H1 (cell line): ENCODE measurements around the gene TMEM245. TPM values are rescaled to one million over a fixed set of nuclear protein-coding genes. Genes with fewer than 3 reads are reported as not detected.

Source experiments
- CTCF ChIA-PET: fragments of 300-600 bp; sonication (Branson Sonifier 250); formaldehyde crosslinking; loops from one replicate; lab custom pipeline; 2021; ENCODE audit not compliant: partially characterized antibody; lab: Charles Lee
- POLR2A ChIA-PET: fragments of 300-600 bp; sonication (Branson Sonifier 250); formaldehyde crosslinking; loops from one replicate; lab custom pipeline; 2021; ENCODE audit warnings: inconsistent platforms; ENCODE audit not compliant: partially characterized antibody; lab: Charles Lee
- DNase-seq, 2 experiments: peaks; one replicate each; pipeline versions ENCODE4 v3.0.0 to v3.0.0-alpha.2; 2010 to 2022; ENCODE audit warnings: low spot score in 2 of 2, low read depth in 1 of 2, mixed read lengths in 1 of 2
- FAIRE-seq: peaks from 2 replicates; lab custom pipeline; 2011; peaks lifted over from hg19 to GRCh38; lab: Jason Lieb, UNC
- H2AFZ ChIP-seq: 2 replicates; pipeline ENCODE4 v1.8.1; 2012; ENCODE audit warnings: low read length, inconsistent platforms
- H2AK5ac ChIP-seq: 2 replicates; pipeline ENCODE4 v1.6.1; 2013; ENCODE audit warnings: low read depth, low read length
- H2BK120ac ChIP-seq: replicated peaks from 2 replicates; pipeline ENCODE3; 2013; ENCODE audit warnings: low read depth, low read length, inconsistent platforms
- H2BK12ac ChIP-seq: 2 replicates; pipeline ENCODE4 v1.6.1; 2013; ENCODE audit warnings: low read depth, low read length
- H2BK15ac ChIP-seq: 2 replicates; pipeline ENCODE4 v1.6.1; 2013; ENCODE audit warnings: low read length
- H2BK20ac ChIP-seq: 2 replicates; pipeline ENCODE4 v1.6.1; 2013; ENCODE audit warnings: low read length
- H2BK5ac ChIP-seq: 2 replicates; pipeline ENCODE4 v1.6.1; 2013; ENCODE audit warnings: low read depth, low read length
- H3K14ac ChIP-seq: 2 replicates; pipeline ENCODE4 v1.6.1; 2013; ENCODE audit warnings: inconsistent platforms; ENCODE audit not compliant: insufficient read length
- H3K18ac ChIP-seq: 2 replicates; pipeline ENCODE4 v1.6.1; 2013; ENCODE audit warnings: low read length; ENCODE audit errors: extremely low read depth
- H3K23ac ChIP-seq: 2 replicates; pipeline ENCODE4 v1.6.1; 2013; ENCODE audit warnings: inconsistent platforms; ENCODE audit not compliant: insufficient read length
- H3K23me2 ChIP-seq: 2 replicates; pipeline ENCODE4 v1.6.1; 2013; ENCODE audit warnings: low read depth, low read length
- H3K27ac ChIP-seq: 2 replicates; pipeline ENCODE4 v1.6.1; 2011; ENCODE audit warnings: low read depth, low read length, inconsistent platforms
- H3K27me3 ChIP-seq, 4 experiments: replicated peaks in 1 of 4; 1 replicate in 1 of 4; 2 replicates in 3 of 4; pipeline versions ENCODE4 v1.6.1 to v1.8.1; 2011 to 2013; ENCODE audit warnings: low read length in 3 of 4, mild to moderate bottlenecking in 3 of 4, inconsistent platforms in 2 of 4, mixed read lengths in 2 of 4, moderate library complexity in 1 of 4; ENCODE audit not compliant: control insufficient read depth in 3 of 4, insufficient read depth in 3 of 4; ENCODE audit errors: extremely low read depth in 1 of 4
- H3K36me3 ChIP-seq, 4 experiments: 2 replicates each; pipeline versions ENCODE4 v1.6.1 to v1.8.1; 2011 to 2013; ENCODE audit warnings: mild to moderate bottlenecking in 4 of 4, low read length in 3 of 4, moderate library complexity in 2 of 4, control low read depth in 1 of 4, inconsistent platforms in 1 of 4; ENCODE audit not compliant: insufficient read depth in 4 of 4, control insufficient read depth in 2 of 4
- H3K4ac ChIP-seq: replicated peaks from 2 replicates; pipeline ENCODE3; 2013; ENCODE audit warnings: low read length, low read depth, mixed read lengths, inconsistent platforms; ENCODE audit not compliant: insufficient read length
- H3K4me1 ChIP-seq, 4 experiments: replicated peaks in 1 of 4; 1 replicate in 1 of 4; 2 replicates in 3 of 4; pipeline versions ENCODE4 v1.6.1 to v1.8.1; 2011 to 2013; ENCODE audit warnings: low read length in 3 of 4, inconsistent platforms in 2 of 4, mixed read lengths in 1 of 4; ENCODE audit not compliant: insufficient read depth in 4 of 4, control insufficient read depth in 3 of 4
- H3K4me2 ChIP-seq, 2 experiments: 2 replicates each; pipeline versions ENCODE4 v1.6.1 to v1.8.1; 2011 to 2013; ENCODE audit warnings: low read depth in 2 of 2, low read length in 2 of 2, control low read depth in 1 of 2, inconsistent platforms in 1 of 2, mild to moderate bottlenecking in 1 of 2; ENCODE audit not compliant: insufficient read depth in 1 of 2
- H3K4me3 ChIP-seq, 4 experiments: fragments of 200-600, 300-600 bp in 1 of 4; sonication (generic), shearing (Covaris generic), sonication (Bioruptor Twin) in 1 of 4; 2 replicates each; pipeline versions ENCODE4 v1.5.1 to v1.8.1; 2011 to 2016; ENCODE audit warnings: low read length in 4 of 4, low read depth in 3 of 4, control low read depth in 2 of 4, inconsistent platforms in 2 of 4, mild to moderate bottlenecking in 2 of 4, mixed read lengths in 1 of 4, moderate library complexity in 1 of 4; ENCODE audit not compliant: insufficient read depth in 2 of 4; ENCODE audit errors: extremely low read depth in 1 of 4
- H3K56ac ChIP-seq: replicated peaks from 2 replicates; pipeline ENCODE3; 2013; ENCODE audit warnings: low read depth, mild to moderate bottlenecking, mixed read lengths, low read length, inconsistent platforms; ENCODE audit not compliant: insufficient read length
- H3K79me1 ChIP-seq: 2 replicates; pipeline ENCODE4 v1.6.1; 2013; ENCODE audit warnings: low read depth, low read length, control low read depth
- H3K79me2 ChIP-seq, 2 experiments: 2 replicates each; pipeline versions ENCODE4 v1.6.1 to v1.8.1; 2012 to 2013; ENCODE audit warnings: low read length in 2 of 2, mild to moderate bottlenecking in 2 of 2, inconsistent platforms in 1 of 2; ENCODE audit not compliant: insufficient read depth in 2 of 2, control insufficient read depth in 1 of 2
- H3K9ac ChIP-seq, 4 experiments: replicated peaks in 1 of 4; 1 replicate in 1 of 4; 2 replicates in 3 of 4; pipeline versions ENCODE4 v1.6.1 to v1.8.1; 2011 to 2013; ENCODE audit warnings: low read depth in 3 of 4, low read length in 3 of 4, control low read depth in 2 of 4, mild to moderate bottlenecking in 2 of 4, moderate library complexity in 2 of 4, inconsistent platforms in 1 of 4; ENCODE audit errors: extremely low read depth in 1 of 4
- H3K9me3 ChIP-seq, 2 experiments: 2 replicates each; pipeline versions ENCODE4 v1.6.1 to v1.8.1; 2012 to 2013; ENCODE audit warnings: mild to moderate bottlenecking in 2 of 2, moderate library complexity in 2 of 2, control low read depth in 1 of 2, inconsistent platforms in 1 of 2, low read depth in 1 of 2, low read length in 1 of 2, mixed read lengths in 1 of 2; ENCODE audit not compliant: insufficient read depth in 2 of 2
- H4K20me1 ChIP-seq, 2 experiments: replicated peaks in 1 of 2; 2 replicates each; pipeline versions ENCODE3 to v1.8.1; 2011 to 2013; ENCODE audit warnings: inconsistent platforms in 2 of 2, low read length in 2 of 2, mild to moderate bottlenecking in 1 of 2; ENCODE audit not compliant: insufficient read depth in 2 of 2, control insufficient read depth in 1 of 2
- H4K5ac ChIP-seq: 2 replicates; pipeline ENCODE4 v1.6.1; 2013; ENCODE audit warnings: low read length, low read depth, mixed read lengths, inconsistent platforms; ENCODE audit not compliant: insufficient read length
- H4K8ac ChIP-seq: 2 replicates; pipeline ENCODE4 v1.8.0; 2013; ENCODE audit warnings: mild to moderate bottlenecking, moderate library complexity, low read length, inconsistent platforms; ENCODE audit not compliant: insufficient read depth; ENCODE audit errors: extremely low read depth
- H4K91ac ChIP-seq: replicated peaks from 2 replicates; pipeline ENCODE3; 2013; ENCODE audit warnings: low read length, mixed read lengths, inconsistent platforms; ENCODE audit not compliant: insufficient read length
- ASH2L ChIP-seq: fragments of 200-600, 300-600 bp; sonication (generic); IDR thresholded peaks from one replicate; pipeline ENCODE4 v1.7.1; 2017; ENCODE audit warnings: low read length
- BRCA1 ChIP-seq: IDR thresholded peaks from 2 replicates; pipeline ENCODE4 v1.6.1; 2012; ENCODE audit warnings: low read depth, low read length, improper control_type of control experiment
- EGR1 ChIP-seq: IDR thresholded peaks from 2 replicates; pipeline ENCODE4 v1.6.1; 2011; ENCODE audit warnings: low read depth, low read length, borderline replicate concordance
- HDAC2 ChIP-seq, 2 experiments: fragments of 300-600 bp in 1 of 2; sonication (generic) in 1 of 2; IDR thresholded peaks; 2 replicates each; pipeline ENCODE4 v1.6.1; 2011 to 2012; ENCODE audit warnings: low read depth in 2 of 2, low read length in 2 of 2, mild to moderate bottlenecking in 2 of 2, moderate library complexity in 2 of 2, borderline replicate concordance in 1 of 2, inconsistent platforms in 1 of 2
- MAFK ChIP-seq: IDR thresholded peaks from 2 replicates; pipeline ENCODE4 v1.6.1; 2012; ENCODE audit warnings: low read depth, mild to moderate bottlenecking, improper control_type of control experiment, low read length
- PHF8 ChIP-seq: fragments of 200-600 bp; sonication (generic); conservative IDR thresholded peaks from 2 replicates; pipeline ENCODE4 v1.7.1; 2012; ENCODE audit warnings: low read depth, mild to moderate bottlenecking, inconsistent platforms, low read length, moderate library complexity
- RNF2 ChIP-seq: fragments of 200-900, 300-1000 bp; sonication (generic); IDR thresholded peaks from 2 replicates; pipeline ENCODE4 v1.7.1; 2016; ENCODE audit warnings: borderline replicate concordance, low read depth, mild to moderate bottlenecking, antibody characterized with exemption, low read length; ENCODE audit not compliant: poor library complexity, severe bottlenecking; ENCODE audit errors: missing control alignments
- SRF ChIP-seq: IDR thresholded peaks from 2 replicates; pipeline ENCODE4 v1.6.1; 2011; ENCODE audit warnings: mild to moderate bottlenecking, low read depth, low read length, moderate library complexity
- WGBS, 2 experiments: shearing (Covaris generic) in 1 of 2; methylation state at CpG; one replicate each; pipeline versions ENCODE4 v1.1.6 to v1.1.7; 2013 to 2015; ENCODE audit warnings: low lambda C conversion rate in 2 of 2, mixed read lengths in 2 of 2, inconsistent platforms in 1 of 2, low coverage in 1 of 2, missing lambda C conversion rate in 1 of 2; ENCODE audit not compliant: insufficient replicate concordance in 2 of 2, insufficient coverage in 1 of 2, insufficient read length in 1 of 2; ENCODE audit errors: extremely low coverage in 1 of 2, missing lambda C conversion rate in 1 of 2; 5-methylcytosine and 5-hydroxymethylcytosine counted together
- polyA plus RNA-seq, 7 experiments: library from polyadenylated mRNA; depleted of rRNA in 3 of 7; stranded (reverse) in 5 of 7; unstranded in 2 of 7; fragments of >200 nt in 5 of 7; fragments of 200-250 nt in 2 of 7; gene quantifications; 1 replicate in 5 of 7; 2 replicates in 1 of 7; 4 replicates in 1 of 7; pipeline versions ENCODE4 v1.2.1 to v1.2.3, GENCODE V29; 2011 to 2013; ENCODE audit warnings: missing spikeins in 2 of 7, mixed read lengths in 2 of 7
- total RNA-seq: library from RNA; stranded (reverse); fragmentation: NEBNext Ultra II Directional; extraction: Animal tissue kit (Norgen Biotek cat#: 25700); gene quantifications from 2 replicates; pipeline ENCODE4 v1.2.1, GENCODE V29; 2021

TMEM245 gene
- total and polyA plus RNA-seq, 2 of the 8 experiments (the other 6 are each of a cell fraction or from before 2014, with no cell fraction given): 44.3 to 45.8 TPM

DNA sequence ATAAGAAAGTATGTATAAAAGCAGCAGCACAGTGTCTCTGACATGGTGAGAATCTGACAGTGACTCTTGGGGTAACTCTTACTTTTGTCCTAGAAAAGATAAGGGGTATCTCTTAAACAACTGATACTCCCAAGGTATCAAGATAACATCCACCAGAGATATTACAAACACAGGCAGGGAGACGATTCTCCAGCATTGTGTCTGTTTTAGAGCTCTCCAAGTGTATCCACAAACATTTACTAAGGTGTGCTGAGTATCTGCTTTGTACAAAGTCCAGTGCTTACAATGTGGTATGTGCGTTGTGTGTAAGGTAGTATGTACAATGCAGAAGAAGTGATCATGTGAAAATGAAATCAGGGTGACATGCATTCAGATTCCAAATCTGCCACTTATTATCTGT lies 4.4 kb upstream of the TMEM245 start:
- H2AFZ ChIP-seq: no peak overlapping the region

More for the DNA sequence above, 4.4 kb upstream of the TMEM245 start:
- DNase-seq (no peak), FAIRE-seq (no peak)
- Histone ChIP-seq H3K23me2 (peaks cover 2% of the 10 kb centered on the region; the same call in 1 of the 2 replicates), H3K14ac (no peak overlapping the region), H3K79me2 (peaks cover 3 to 5% of the 10 kb centered on the region in 2 experiments; a peak in 2 of 4 replicates), H2BK15ac (no peak overlapping the region), H3K9me3 (no peaks in the 10 kb centered on the region), H3K9ac (no peak overlapping the region), H3K4ac (no peak overlapping the region), H4K5ac (no peak overlapping the region), H3K4me2 (no peak overlapping the region), H2BK5ac (no peak overlapping the region), H4K20me1 (no peaks in the 10 kb centered on the region), H2AK5ac (no peak overlapping the region), H4K8ac (no peak overlapping the region), H3K27me3 (no peaks in the 10 kb centered on the region), H3K79me1 (peaks cover 5% of the 10 kb centered on the region; the same call in 1 of the 2 replicates), H3K4me1 (peaks cover 7 to 11% (median 8%) of the 10 kb centered on the region in 4 experiments; a peak in 6 of 7 replicates), H3K18ac (no peak overlapping the region), H2BK20ac (no peak overlapping the region), H3K27ac (no peak overlapping the region), H3K56ac (no peak overlapping the region), H3K4me3 (no peak overlapping the region), H2BK120ac (no peak overlapping the region), H3K23ac (no peak overlapping the region), H2BK12ac (no peak overlapping the region), H3K36me3 (no peaks in the 10 kb centered on the region), H4K91ac (no peak overlapping the region)
- POLR2A ChIA-PET: interaction anchor here (1.1 to 1.2 kb wide), 2 partner anchors 9 to 100 kb away, joined by 3 read pairs; no protein-coding TSS in a partner anchor
- CTCF ChIA-PET: interaction anchor here (0.6 to 2.8 kb wide), 3 partner anchors 11 to 222 kb away, joined by 3 to 9 read pairs (median 4); no protein-coding TSS in a partner anchor
- TF ChIP-seq PHF8: no peak
- no peak for TF ChIP-seq BRCA1
- TF ChIP-seq HDAC2 (IDR thresholded peaks at IDR 0.05; ENCODE audit: borderline replicate concordance in 1 of 2, low read depth in 2 of 2, low read length in 2 of 2): no peak
- no peak for TF ChIP-seq RNF2
- no peak for TF ChIP-seq ASH2L
- TF ChIP-seq MAFK: no peak
- TF ChIP-seq SRF: no peak
- TF ChIP-seq EGR1: no peak
- WGBS, 2 experiments: 89% methylated on average over 2 of the region's 2 CpGs; no CpG with 5 or more reads in 1 of the 2 experiments
